Gastrocnemius medialis (tissue), 4 donors: Measurements from ENCODE around the gene ZNF366.

Experiments
- CTCF ChIP-seq, 5 experiments: fragments of 450-650 bp in 3 of 5; fragments of 200-600 bp in 2 of 5; sonication (generic) in 2 of 5; IDR thresholded peaks in 4 of 5; conservative IDR thresholded peaks in 1 of 5; 1 replicate in 4 of 5; 2 replicates in 1 of 5; pipeline ENCODE4 v1.5.1; 2016 to 2019; ENCODE audit warnings: antibody characterized with exemption in 5 of 5, mild to moderate bottlenecking in 3 of 5, moderate library complexity in 3 of 5
- POLR2A ChIP-seq, 2 donors: fragments of 450-650 bp; IDR thresholded peaks; one replicate each; pipeline ENCODE4 v1.6.1; 2017; ENCODE audit warnings: antibody characterized with exemption in 2 of 2, mild to moderate bottlenecking in 2 of 2, moderate library complexity in 2 of 2

GRCh38 chr5:72477176-72477575 is 30.0 kb downstream of the ZNF366 start:
- TF ChIP-seq POLR2A (IDR thresholded peaks at IDR 0.05) (no peak), CTCF (IDR thresholded peaks at IDR 0.05 in 4 of 5, conservative IDR thresholded peaks at IDR 0.05 in 1 of 5) (no peak)
